ENCODE results near the gene PRSS56.

PRSS56 gene

GRCh38 chr2:232501794-232502390, 18.3 kb upstream of the PRSS56 start:
- DNase-seq: no peak

- DNase-seq: no peak
Measured at GRCh38 chr2:232502511-232502910, 17.7 kb upstream of the PRSS56 start.

GRCh38 chr2:232502911-232503808, 17.0 kb upstream of the PRSS56 start:
- peak in 30 of 58 donors; percentile 4 to 75 (median 26) for DNase-seq

- no peak for DNase-seq
Measured at GRCh38 chr2:232503809-232504323, 16.3 kb upstream of the PRSS56 start.

GRCh38 chr2:232504438-232504837, 15.8 kb upstream of the PRSS56 start:
- peak in 2 of 58 donors; percentile 22 to 26 for DNase-seq

GRCh38 chr2:232505856-232506255, 14.3 kb upstream of the PRSS56 start:
- no peak for DNase-seq

- no peak for DNase-seq
Measured at GRCh38 chr2:232506709-232507108, 13.5 kb upstream of the PRSS56 start.

- DNase-seq: no peak
Measured at GRCh38 chr2:232508251-232508650, 11.9 kb upstream of the PRSS56 start.

GRCh38 chr2:232511336-232511890, 8.8 kb upstream of the PRSS56 start:
- peak in 10 of 58 donors; percentile 10 to 62 (median 20) for DNase-seq

- no peak for DNase-seq
Measured at GRCh38 chr2:232512602-232513001, 7.6 kb upstream of the PRSS56 start.

GRCh38 chr2:232513353-232513752, 6.8 kb upstream of the PRSS56 start:
- no peak for DNase-seq

GRCh38 chr2:232515639-232516038, 4.5 kb upstream of the PRSS56 start:
- DNase-seq: no peak

GRCh38 chr2:232516551-232516950, 3.6 kb upstream of the PRSS56 start:
- no peak for DNase-seq

- no peak for DNase-seq
Measured at GRCh38 chr2:232518844-232519243, 1.3 kb upstream of the PRSS56 start.

- DNase-seq: no peak
Measured at GRCh38 chr2:232520489-232520888, 301 bp downstream of the PRSS56 start.

GRCh38 chr2:232521098-232521497, 910 bp downstream of the PRSS56 start:
- DNase-seq: no peak

GRCh38 chr2:232521959-232522622, 1.9 kb downstream of the PRSS56 start:
- peak in 28 of 58 donors; percentile 6 to 75 (median 30) for DNase-seq

- no peak for DNase-seq
Measured at GRCh38 chr2:232522623-232523401, 2.6 kb downstream of the PRSS56 start.

- DNase-seq: no peak
Measured at GRCh38 chr2:232523402-232523681, 3.2 kb downstream of the PRSS56 start.

- DNase-seq: peak in 13 of 58 donors; percentile 8 to 49 (median 26)
Measured at GRCh38 chr2:232523682-232524597, 3.8 kb downstream of the PRSS56 start.
